Measurements from ENCODE around the gene BPIFB6.

- TF ChIP-seq CTCF (conservative IDR thresholded peaks at IDR 0.05) (no peak), EZH2 (IDR thresholded peaks at IDR 0.05; ENCODE audit: low read depth) (no peak)
These were observed 31.3 kb downstream of the BPIFB6 start for GRCh38 chr20:33062825-33063149.
